CD4-positive, alpha-beta T cell (primary cell): ENCODE data around the gene DTWD2. TPM values are rescaled to one million over a fixed set of nuclear protein-coding genes. Genes with fewer than 3 reads are reported as not detected.
"Not testable (repeated sequence)": the region's sequence is repeated elsewhere in the genome, so short reads cannot be mapped to it uniquely, and the experiment has no call there.

Experiments used
- ATAC-seq: fragments of 200-7000 bp; cut with Tn5 transposase; one replicate; pipeline ENCODE4 v1.10.0; 2022; ENCODE audit warnings: mild to moderate bottlenecking; ENCODE audit not compliant: poor library complexity
- CTCF ChIA-PET: fragments of 350-600 bp; sonication (Branson Sonifier 250); formaldehyde crosslinking; loops from one replicate; lab custom pipeline; 2021; ENCODE audit warnings: antibody characterized with exemption, inconsistent platforms; lab: Charles Lee
- POLR2A ChIA-PET: fragments of 350-600 bp; sonication (Branson Sonifier 250); formaldehyde crosslinking; loops from one replicate; lab custom pipeline; 2021; ENCODE audit warnings: antibody characterized with exemption, inconsistent platforms; lab: Charles Lee
- DNase-seq, 14 experiments: peaks; one replicate each; pipeline ENCODE4 v3.0.0-alpha.2; 2013 to 2020; ENCODE audit warnings: mixed read lengths in 2 of 14
- H3K27ac ChIP-seq, 2 donors: one replicate each; pipeline versions ENCODE4 v1.5.1 to v1.7.0; 2013; ENCODE audit warnings: low read length in 2 of 2, low read depth in 1 of 2, mild to moderate bottlenecking in 1 of 2
- H3K27me3 ChIP-seq, 2 experiments: 1 replicate in 1 of 2; 2 replicates in 1 of 2; pipeline versions ENCODE4 v1.6.1 to v1.7.0; 2013; ENCODE audit warnings: low read length in 2 of 2, control low read depth in 1 of 2, mild to moderate bottlenecking in 1 of 2, moderate library complexity in 1 of 2; ENCODE audit not compliant: insufficient read depth in 2 of 2, control insufficient read depth in 1 of 2
- H3K36me3 ChIP-seq: one replicate; pipeline ENCODE4 v1.6.1; 2013; ENCODE audit warnings: low read length, control low read depth; ENCODE audit not compliant: insufficient read depth
- H3K4me1 ChIP-seq: one replicate; pipeline ENCODE4 v1.6.1; 2013; ENCODE audit warnings: low read length, control low read depth; ENCODE audit not compliant: insufficient read depth
- H3K4me3 ChIP-seq: one replicate; pipeline ENCODE4 v1.5.1; 2013; ENCODE audit warnings: mild to moderate bottlenecking, low read length, moderate library complexity
- H3K9me3 ChIP-seq, 2 experiments: 1 replicate in 1 of 2; 2 replicates in 1 of 2; pipeline versions ENCODE4 v1.6.1 to v1.7.0; 2013; ENCODE audit warnings: low read length in 2 of 2, mild to moderate bottlenecking in 2 of 2, control low read depth in 1 of 2, moderate library complexity in 1 of 2; ENCODE audit not compliant: control insufficient read depth in 1 of 2, insufficient read depth in 1 of 2
- H3K27ac Mint-ChIP-seq: one replicate; pipeline ENCODE4 v1.8.0; 2020; ENCODE audit warnings: mixed read lengths
- H3K27me3 Mint-ChIP-seq: one replicate; pipeline ENCODE4 v1.8.0; 2021; ENCODE audit warnings: mixed read lengths
- H3K36me3 Mint-ChIP-seq: one replicate; pipeline ENCODE4 v1.8.0; 2021; ENCODE audit warnings: low read depth, mixed read lengths
- H3K4me1 Mint-ChIP-seq: one replicate; pipeline ENCODE4 v1.8.0; 2021; ENCODE audit warnings: low read depth, mixed read lengths
- H3K4me3 Mint-ChIP-seq: one replicate; pipeline ENCODE4 v1.8.0; 2020; ENCODE audit warnings: mild to moderate bottlenecking, mixed read lengths
- H3K9me3 Mint-ChIP-seq: one replicate; pipeline ENCODE4 v1.8.0; 2020; ENCODE audit warnings: mixed read lengths
- intact Hi-C, 2 experiments: fragments of 100-400 bp; cut with DNase I in 1 of 2; cut with micrococcal nuclease in 1 of 2; formaldehyde crosslinking; loops; one replicate each; pipeline versions ENCODE4 v1.15.1 to v1.9.0; 2023 to 2025; cut with DNase I, micrococcal nuclease
- total RNA-seq, 174 experiments: library from RNA in 2 of 174; stranded (reverse) in 2 of 174; gene quantifications; one replicate each; pipeline ENCODE4 v1.2.3 and lab custom pipeline; 2021 to 2026
- TF ChIP-seq, protein P1 (sequence below): fragments of 200-600 bp; IDR thresholded peaks from one replicate; pipeline ENCODE4 v1.8.0; 2022; ENCODE audit warnings: antibody characterized with exemption, mild to moderate bottlenecking

DTWD2 gene
- total RNA-seq, 2 experiments from 2014 or later: 2.1 to 2.3 TPM

DNA sequence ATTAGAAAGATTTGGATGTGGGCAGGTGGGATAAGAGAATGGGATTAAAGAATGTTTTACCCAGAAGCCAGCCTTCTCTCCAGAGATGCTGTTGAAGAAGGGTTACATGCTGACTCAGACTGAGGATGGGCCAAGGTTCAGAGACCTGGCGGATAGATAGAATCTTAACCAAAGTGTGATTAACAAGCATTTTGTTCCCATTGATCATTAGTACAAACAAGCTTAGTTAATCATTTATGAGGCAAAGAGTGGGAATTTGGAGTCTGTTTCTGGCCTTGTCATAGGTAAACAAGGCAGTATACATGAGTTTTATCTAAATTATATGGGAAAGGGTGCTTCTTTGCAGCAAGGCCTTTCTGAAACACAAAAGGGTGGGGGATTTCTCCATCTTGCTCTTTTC lies 20.8 kb upstream of the DTWD2 start:
- Histone ChIP-seq H3K4me1 (no peaks in the 10 kb centered on the region), H3K27ac (no peak overlapping the region), H3K4me3 (no peak overlapping the region), H3K27me3 (no peaks in the 10 kb centered on the region), H3K36me3 (no peaks in the 10 kb centered on the region), H3K9me3 (no peaks in the 10 kb centered on the region)
- POLR2A ChIA-PET: no interaction called here
- Mint-ChIP-seq H3K9me3 (no peaks in the 10 kb centered on the region), H3K36me3 (no peaks in the 10 kb centered on the region), H3K27ac (no peak overlapping the region), H3K4me3 (no peak overlapping the region), H3K4me1 (no peaks in the 10 kb centered on the region), H3K27me3 (no peaks in the 10 kb centered on the region)
- DNase-seq (no peak), ATAC-seq (no peak)
- TF ChIP-seq, protein P1, sequence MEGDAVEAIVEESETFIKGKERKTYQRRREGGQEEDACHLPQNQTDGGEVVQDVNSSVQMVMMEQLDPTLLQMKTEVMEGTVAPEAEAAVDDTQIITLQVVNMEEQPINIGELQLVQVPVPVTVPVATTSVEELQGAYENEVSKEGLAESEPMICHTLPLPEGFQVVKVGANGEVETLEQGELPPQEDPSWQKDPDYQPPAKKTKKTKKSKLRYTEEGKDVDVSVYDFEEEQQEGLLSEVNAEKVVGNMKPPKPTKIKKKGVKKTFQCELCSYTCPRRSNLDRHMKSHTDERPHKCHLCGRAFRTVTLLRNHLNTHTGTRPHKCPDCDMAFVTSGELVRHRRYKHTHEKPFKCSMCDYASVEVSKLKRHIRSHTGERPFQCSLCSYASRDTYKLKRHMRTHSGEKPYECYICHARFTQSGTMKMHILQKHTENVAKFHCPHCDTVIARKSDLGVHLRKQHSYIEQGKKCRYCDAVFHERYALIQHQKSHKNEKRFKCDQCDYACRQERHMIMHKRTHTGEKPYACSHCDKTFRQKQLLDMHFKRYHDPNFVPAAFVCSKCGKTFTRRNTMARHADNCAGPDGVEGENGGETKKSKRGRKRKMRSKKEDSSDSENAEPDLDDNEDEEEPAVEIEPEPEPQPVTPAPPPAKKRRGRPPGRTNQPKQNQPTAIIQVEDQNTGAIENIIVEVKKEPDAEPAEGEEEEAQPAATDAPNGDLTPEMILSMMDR: no peak
- intact Hi-C loops: no loop called here
- CTCF ChIA-PET: no interaction called here

DNA sequence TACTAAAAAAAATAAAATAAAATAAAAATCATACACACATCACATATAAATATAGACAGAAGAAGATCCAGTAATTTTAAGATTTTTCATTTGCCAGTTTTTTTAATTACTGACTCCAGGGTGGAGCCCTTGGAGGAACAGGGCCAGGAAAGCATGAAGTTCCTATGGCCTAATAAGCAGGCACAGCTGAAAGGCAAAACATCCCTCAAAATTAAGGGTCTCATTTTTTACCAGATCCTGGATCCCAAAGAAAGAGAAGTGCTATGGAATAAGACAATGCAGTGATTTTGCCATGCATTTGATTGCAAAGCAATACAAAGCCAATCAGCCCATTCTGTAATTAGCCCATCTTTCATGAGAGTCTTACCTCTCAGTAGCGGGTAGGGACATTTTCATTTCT lies 11.3 kb upstream of the DTWD2 start:
- Histone ChIP-seq H3K27ac (no peak overlapping the region), H3K4me1 (no peaks in the 10 kb centered on the region), H3K9me3 (peaks cover 13 to 22% of the 10 kb centered on the region in 2 experiments), H3K4me3 (no peak overlapping the region), H3K27me3 (peaks cover 0 to 3% of the 10 kb centered on the region in 2 experiments), H3K36me3 (no peaks in the 10 kb centered on the region)
- intact Hi-C loops: no loop called here
- Mint-ChIP-seq H3K4me1 (no peaks in the 10 kb centered on the region), H3K27ac (no peak overlapping the region), H3K4me3 (no peak overlapping the region), H3K36me3 (peaks cover 4% of the 10 kb centered on the region), H3K27me3 (peaks cover 13% of the 10 kb centered on the region), H3K9me3 (peaks cover 9% of the 10 kb centered on the region)
- ChIA-PET CTCF (no interaction called here), POLR2A (no interaction called here)
- ATAC-seq (no peak), DNase-seq (no peak)
- TF ChIP-seq, protein P1: no peak

DNA sequence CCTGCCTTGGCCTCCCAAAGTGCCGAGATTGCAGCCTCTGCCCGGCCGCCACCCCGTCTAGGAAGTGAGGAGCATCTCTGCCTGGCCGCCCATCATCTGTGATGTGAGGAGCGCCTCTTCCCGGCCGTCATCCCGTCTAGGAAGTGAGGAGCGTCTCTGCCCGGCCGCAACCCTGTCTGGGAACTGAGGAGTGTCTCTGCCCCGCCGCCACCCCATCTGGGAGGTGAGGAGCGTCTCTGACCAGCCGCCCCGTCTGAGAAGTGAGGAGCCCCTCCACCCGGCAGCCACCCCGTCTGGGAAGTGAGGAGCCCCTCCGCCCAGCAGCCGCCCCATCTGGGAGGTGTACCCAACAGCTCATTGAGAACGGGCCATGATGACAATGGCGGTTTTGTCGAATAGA lies 10.5 kb upstream of the DTWD2 start:
- H3K9me3 Mint-ChIP-seq, H3K4me3 ChIP-seq, CTCF ChIA-PET: not testable (repeated sequence)

DNA sequence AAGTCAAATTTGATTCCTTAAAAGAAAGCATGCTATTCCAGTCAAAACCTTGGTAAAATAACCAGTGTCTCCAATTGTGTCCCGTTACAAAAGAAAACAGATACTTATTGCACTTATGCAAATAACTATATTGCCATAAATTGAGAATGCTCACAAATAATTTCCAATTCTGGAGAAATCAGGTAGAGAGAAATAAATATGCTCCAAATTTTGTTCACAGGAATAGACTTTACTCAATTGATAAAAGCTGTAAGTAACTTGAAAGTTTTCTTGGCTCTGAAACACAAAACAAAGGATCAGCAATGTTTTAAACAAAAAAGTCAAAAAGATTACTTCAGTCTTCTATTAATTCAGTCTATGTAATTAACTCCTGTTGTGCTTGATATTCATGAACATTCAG lies 7.8 kb upstream of the DTWD2 start:
- TF ChIP-seq, protein P1: no peak
- H3K27ac Mint-ChIP-seq: no peak overlapping the region
- Histone ChIP-seq H3K36me3 (no peaks in the 10 kb centered on the region), H3K27me3 (no peaks in the 10 kb centered on the region), H3K27ac (no peak overlapping the region), H3K9me3 (peaks cover 13 to 22% of the 10 kb centered on the region in 2 experiments), H3K4me3 (no peak overlapping the region), H3K4me1 (no peaks in the 10 kb centered on the region)
- H3K36me3 Mint-ChIP-seq: no peaks in the 10 kb centered on the region
- no peaks in the 10 kb centered on the region for H3K4me1 Mint-ChIP-seq
- CTCF ChIA-PET: interaction anchor here (1.0 kb wide), 1 partner anchor 8 kb away, joined by 8 read pairs; the partner anchor contains the start of gene DTWD2
- ATAC-seq (no peak), DNase-seq (no peak)
- intact Hi-C loops: no loop called here
- H3K27me3 Mint-ChIP-seq: peaks cover 13% of the 10 kb centered on the region
- no peak overlapping the region for H3K4me3 Mint-ChIP-seq
- POLR2A ChIA-PET: no interaction called here
- peaks cover 11% of the 10 kb centered on the region for H3K9me3 Mint-ChIP-seq

More for the DNA sequence above, 10.5 kb upstream of the DTWD2 start:
- H3K9me3 ChIP-seq: peaks cover 13 to 22% of the 10 kb centered on the region in 2 experiments
- intact Hi-C loops, H3K4me1 Mint-ChIP-seq, H3K36me3 Mint-ChIP-seq, H3K27ac Mint-ChIP-seq, H3K4me1 ChIP-seq, H3K36me3 ChIP-seq, ATAC-seq, H3K4me3 Mint-ChIP-seq, DNase-seq, POLR2A ChIA-PET, H3K27me3 ChIP-seq, H3K27ac ChIP-seq: not testable (repeated sequence)
- H3K27me3 Mint-ChIP-seq: peaks cover 13% of the 10 kb centered on the region
